HepG2 (cell line): ENCODE data around the gene CNTD1. TPM values are rescaled to one million over a fixed set of nuclear protein-coding genes. Genes with fewer than 3 reads are reported as not detected.
A peak's percentile ranks its signal among the peaks of the same experiment; 100 is the strongest.

Source experiments
- ATAC-seq: fragments of 200-7000 bp; cut with Tn5 transposase; 3 replicates; pipeline ENCODE4 v1.9.1; 2020; ENCODE audit warnings: mild to moderate bottlenecking, moderate library complexity
- BruUV-seq: library from RNA; stranded (reverse); fragments of 400-500 nt; replicated peaks from 2 replicates; lab custom pipeline; 2021; lab: Mats Ljungman, UMichigan
- CTCF ChIA-PET: fragments of 300-600 bp; formaldehyde crosslinking; extraction: SDS; loops from one replicate; lab custom pipeline; 2021; ENCODE audit warnings: low total read pairs, inconsistent platforms, low intra/inter-chr PET ratio; lab: Yijun Ruan, JAX
- POLR2A ChIA-PET: fragments of 350-600 bp; sonication (Branson Sonifier 250); formaldehyde crosslinking; loops from one replicate; lab custom pipeline; 2020; ENCODE audit warnings: antibody characterized with exemption, inconsistent platforms; lab: Yijun Ruan, JAX
- DNase-seq: peaks from one replicate; pipeline ENCODE4 v3.0.0-alpha.2; 2015; ENCODE audit warnings: low spot score
- FAIRE-seq: peaks from 3 replicates; lab custom pipeline; 2011; peaks lifted over from hg19 to GRCh38; lab: Jason Lieb, UNC
- H2AFZ ChIP-seq: one replicate; pipeline ENCODE4 v1.6.1; 2011; ENCODE audit warnings: low read length, inconsistent platforms
- H3K27ac ChIP-seq: fragments of 300-600 bp; 3 replicates; pipeline ENCODE4 v1.8.0; 2011; ENCODE audit warnings: mixed run types, mild to moderate bottlenecking, mixed read lengths, low read length, inconsistent platforms; ENCODE audit not compliant: insufficient read depth; ENCODE audit errors: extremely low read length
- H3K27me3 ChIP-seq, 2 experiments: fragments of 200-600 bp in 1 of 2; 2 replicates in 1 of 2; 3 replicates in 1 of 2; pipeline versions ENCODE4 v1.6.0 to v1.8.0; 2011; ENCODE audit warnings: low read length in 2 of 2, mild to moderate bottlenecking in 2 of 2, moderate library complexity in 2 of 2, inconsistent platforms in 1 of 2; ENCODE audit not compliant: insufficient read depth in 2 of 2, control insufficient read depth in 1 of 2
- H3K36me3 ChIP-seq, 2 experiments: fragments of 200-600 bp in 1 of 2; replicated peaks in 1 of 2; 2 replicates in 1 of 2; 3 replicates in 1 of 2; pipeline versions ENCODE4 v1.5.1 to v1.8.0; 2011; ENCODE audit warnings: low read length in 2 of 2, inconsistent platforms in 1 of 2; ENCODE audit not compliant: insufficient read depth in 2 of 2, control insufficient read depth in 1 of 2
- H3K4me1 ChIP-seq: 2 replicates; pipeline ENCODE4 v1.5.1; 2012; ENCODE audit warnings: low read length, inconsistent platforms; ENCODE audit not compliant: insufficient read depth
- H3K4me2 ChIP-seq: 2 replicates; pipeline ENCODE4 v1.6.0; 2011; ENCODE audit warnings: low read depth, low read length, inconsistent platforms
- H3K4me3 ChIP-seq, 3 experiments: fragments of 200-600 bp in 1 of 3; sonication (generic), shearing (Covaris generic) in 1 of 3; replicated peaks in 1 of 3; 2 replicates each; pipeline ENCODE4 v1.5.1; 2011 to 2016; ENCODE audit warnings: low read length in 3 of 3, inconsistent platforms in 2 of 3, low read depth in 2 of 3, mild to moderate bottlenecking in 2 of 3, control low read depth in 1 of 3, mixed read lengths in 1 of 3; ENCODE audit not compliant: insufficient read depth in 1 of 3
- H3K79me2 ChIP-seq: one replicate; pipeline ENCODE4 v1.6.1; 2011; ENCODE audit warnings: low read length, inconsistent platforms; ENCODE audit not compliant: insufficient read depth
- H3K9ac ChIP-seq: 2 replicates; pipeline ENCODE4 v1.6.0; 2011; ENCODE audit warnings: mild to moderate bottlenecking, low read depth, low read length, inconsistent platforms; ENCODE audit not compliant: insufficient read depth
- H3K9me3 ChIP-seq: 2 replicates; pipeline ENCODE4 v1.5.1; 2012; ENCODE audit warnings: mild to moderate bottlenecking, low read length
- H4K20me1 ChIP-seq: 2 replicates; pipeline ENCODE4 v1.6.0; 2011; ENCODE audit warnings: inconsistent platforms, mild to moderate bottlenecking, low read length, moderate library complexity; ENCODE audit not compliant: insufficient read depth
- HOXA7 ChIP-seq: sonication (generic); formaldehyde crosslinking; IDR thresholded peaks from 2 replicates; pipeline ENCODE4 v1.8.1; 2022; ENCODE audit warnings: mild to moderate bottlenecking, missing genetic modification reagents, moderate library complexity
- POLR2AphosphoS2 ChIP-seq: IDR thresholded peaks from 2 replicates; pipeline ENCODE4 v1.6.1; 2011; ENCODE audit warnings: low read depth, low read length, improper control_type of control experiment
- SNAPC2 ChIP-seq: sonication (generic); formaldehyde crosslinking; IDR thresholded peaks from 2 replicates; pipeline ENCODE4 v1.8.1; 2022; ENCODE audit warnings: mild to moderate bottlenecking, missing genetic modification reagents
- TBX2 ChIP-seq: sonication (generic); formaldehyde crosslinking; IDR thresholded peaks from 2 replicates; pipeline ENCODE4 v1.5.0; 2020; ENCODE audit warnings: missing genetic modification reagents, mild to moderate bottlenecking, borderline replicate concordance
- ZNF12 ChIP-seq: sonication (generic); formaldehyde crosslinking; IDR thresholded peaks from 2 replicates; pipeline ENCODE4 v1.5.0; 2020; ENCODE audit warnings: missing genetic modification reagents
- ZNF264 ChIP-seq: sonication (generic); formaldehyde crosslinking; IDR thresholded peaks from 2 replicates; pipeline ENCODE4 v1.4.0; 2020; ENCODE audit warnings: missing genetic modification reagents
- WGBS: methylation state at CpG from one replicate; pipeline ENCODE4 v1.1.6; 2017; ENCODE audit warnings: low lambda C conversion rate; 5-methylcytosine and 5-hydroxymethylcytosine counted together
- in situ Hi-C: cut with HindIII; loops from 2 replicates; pipeline ENCODE4 v1.10.0; 2017; ENCODE audit warnings: low pct_unique_long_range_greater_than_20kb; ENCODE audit not compliant: extremely low pct_ligation_motif_present
- intact Hi-C: fragments of 100-400 bp; cut with micrococcal nuclease; formaldehyde crosslinking; loops from one replicate; pipeline ENCODE4 v1.10.0; 2022; ENCODE audit not compliant: unreplicated experiment
- polyA plus RNA-seq, 8 experiments: library from polyadenylated mRNA; depleted of rRNA in 3 of 8; stranded (reverse) in 7 of 8; unstranded in 1 of 8; fragments of >200 nt; fragmentation: Illumina TruSeq in 4 of 8; extraction: Trizol in 4 of 8; gene quantifications; 2 replicates each; pipeline versions ENCODE4 v1.2.1 to v1.2.3, GENCODE V29; 2011 to 2016; ENCODE audit warnings: low read depth in 4 of 8, missing spikeins in 1 of 8, mixed read lengths in 1 of 8; ENCODE audit not compliant: insufficient read depth in 1 of 8
- total RNA-seq, 5 experiments: library from RNA; depleted of rRNA; stranded (reverse); fragments of >200 nt; fragmentation: Illumina TruSeq; extraction: Trizol; gene quantifications; 2 replicates each; pipeline ENCODE4 v1.2.3, GENCODE V29; 2016; ENCODE audit warnings: low read depth in 1 of 5

Gene CNTD1
- total and polyA plus RNA-seq, 2 of the 13 experiments (the other 11 are each of a cell fraction or from before 2014, with no cell fraction given): 0.11 to 0.15 TPM

DNA sequence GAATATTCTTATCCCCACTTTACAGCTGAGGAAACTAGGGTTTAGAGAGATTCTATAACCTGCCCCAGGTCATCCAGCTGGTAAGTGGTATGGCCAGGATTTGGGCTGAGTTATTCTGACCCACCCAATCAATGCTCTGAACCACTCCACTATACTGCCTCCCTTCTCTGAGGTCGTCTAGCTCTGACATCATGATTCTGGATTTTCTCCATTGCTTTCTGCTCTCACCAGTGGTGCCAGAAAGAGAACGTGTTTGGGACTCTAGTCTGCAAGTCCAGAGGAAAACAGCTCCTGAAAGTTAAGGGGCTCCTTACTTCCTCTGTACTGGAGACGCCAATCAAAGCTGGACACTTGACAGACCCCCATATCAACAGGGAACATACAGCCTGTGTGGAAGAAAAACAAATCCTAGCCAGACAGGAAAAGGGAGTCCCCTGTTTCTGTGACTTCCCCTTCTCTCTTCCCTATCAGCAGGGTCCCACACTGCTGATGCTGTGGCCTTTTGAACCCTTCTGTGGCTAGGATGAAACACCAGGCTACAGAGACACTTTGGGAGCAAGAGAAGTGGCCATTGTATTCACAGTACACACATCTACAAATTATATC is 47.8 kb upstream of the CNTD1 start:
- H4K20me1 ChIP-seq: no peaks in the 10 kb centered on the region
- CTCF ChIA-PET: no interaction called here
- FAIRE-seq (no peak), DNase-seq (no peak), ATAC-seq (0 out of 3 replicates have a peak, but pooled peaks have one; percentile 11)
- POLR2A ChIA-PET: interaction anchor here (0.6 to 4.4 kb wide), 10 partner anchors 10 to 374 kb away, joined by 3 to 45 read pairs (median 6); partner anchors contain the start of genes BECN1, BRCA1, CNTD1 and COA3
- H3K4me3 ChIP-seq: no peak overlapping the region
- no peak overlapping the region for H2AFZ ChIP-seq
- no peaks in the 10 kb centered on the region for H3K9me3 ChIP-seq
- H3K4me2 ChIP-seq: peak overlapping the region; percentile 14
- no peaks in the 10 kb centered on the region for H3K27me3 ChIP-seq
- in situ Hi-C loops (no loop called here), intact Hi-C loops (no loop called here)
- H3K79me2 ChIP-seq: no peaks in the 10 kb centered on the region
- BruUV-seq: no TSS peak
- H3K4me1 ChIP-seq: peaks cover 40% of the 10 kb centered on the region
- H3K27ac ChIP-seq: no peak overlapping the region
- TF ChIP-seq TBX2 (CRISPR knock-in tag) (0 out of 2 replicates have a peak, but pooled peaks have one; percentile 4), SNAPC2 (CRISPR knock-in tag) (no peak)
- 49% methylated on average over 3 of the region's 3 CpGs for WGBS
- no peak overlapping the region for H3K9ac ChIP-seq
- no peaks in the 10 kb centered on the region for H3K36me3 ChIP-seq

DNA sequence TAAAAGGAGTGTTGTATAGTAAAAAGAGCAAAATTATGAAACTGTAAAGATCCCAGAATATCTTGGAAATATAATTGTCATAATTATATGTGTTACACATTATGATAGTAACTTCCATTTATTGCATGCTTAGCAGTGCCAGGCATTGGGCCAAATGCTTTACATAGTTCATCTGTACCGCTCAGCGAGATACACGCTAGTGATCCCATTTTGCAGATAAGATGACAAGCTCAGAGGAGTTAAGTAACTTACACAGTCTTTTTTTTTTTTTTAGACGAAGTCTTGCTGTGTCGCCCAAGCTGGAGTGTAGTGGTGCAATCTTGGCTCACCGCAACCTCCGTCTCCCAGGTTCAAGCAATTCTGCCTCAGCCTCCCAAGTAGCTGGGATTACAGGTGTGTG is 47.0 kb upstream of the CNTD1 start:
- H3K9ac ChIP-seq: no peak overlapping the region
- TF ChIP-seq POLR2AphosphoS2: no peak
- TF ChIP-seq ZNF12: no peak
- TF ChIP-seq ZNF264 (CRISPR knock-in tag): no peak
- no peak for TF ChIP-seq HOXA7 (CRISPR knock-in tag)
- TF ChIP-seq, all 625 proteins: peak for 0
- no peaks in the 10 kb centered on the region for H3K36me3 ChIP-seq
- no peak overlapping the region for H3K4me2 ChIP-seq
- WGBS: 70% methylated on average over 7 of the region's 7 CpGs
- intact Hi-C loops (no loop called here), in situ Hi-C loops (no loop called here)
- no peak overlapping the region for H3K4me3 ChIP-seq
- BruUV-seq: no TSS peak
- H3K4me1 ChIP-seq: peaks cover 40% of the 10 kb centered on the region
- no peak overlapping the region for H2AFZ ChIP-seq
- H3K79me2 ChIP-seq: no peaks in the 10 kb centered on the region
- no peak for ATAC-seq
- H3K9me3 ChIP-seq: no peaks in the 10 kb centered on the region
- ChIA-PET CTCF (no interaction called here), POLR2A (no interaction called here)
- no peak for FAIRE-seq
- no peak overlapping the region for H3K27ac ChIP-seq
- no peak for DNase-seq
- H3K27me3 ChIP-seq: no peaks in the 10 kb centered on the region
- no peaks in the 10 kb centered on the region for H4K20me1 ChIP-seq
